Choroid plexus epithelial cell (primary cell): Measurements from ENCODE around the gene APBB2.
A peak's percentile ranks its signal among the peaks of the same experiment; 100 is the strongest.
"Not testable (repeated sequence)": the region's sequence is repeated elsewhere in the genome, so short reads cannot be mapped to it uniquely, and the experiment has no call there.

ENCODE experiments used
- DNase-seq: peaks from one replicate; pipeline ENCODE4 v3.0.0-alpha.2; 2010; ENCODE audit warnings: low read depth
- H3K4me3 ChIP-seq: 2 replicates; pipeline ENCODE4 v1.5.1; 2011; ENCODE audit warnings: low read depth, mild to moderate bottlenecking, control low read depth, low read length, moderate library complexity
- CTCF ChIP-seq: conservative IDR thresholded peaks from 2 replicates; pipeline ENCODE4 v1.5.1; 2011; ENCODE audit warnings: low read depth, mild to moderate bottlenecking, control low read depth, inconsistent platforms, low read length, moderate library complexity

The APBB2 gene

DNA sequence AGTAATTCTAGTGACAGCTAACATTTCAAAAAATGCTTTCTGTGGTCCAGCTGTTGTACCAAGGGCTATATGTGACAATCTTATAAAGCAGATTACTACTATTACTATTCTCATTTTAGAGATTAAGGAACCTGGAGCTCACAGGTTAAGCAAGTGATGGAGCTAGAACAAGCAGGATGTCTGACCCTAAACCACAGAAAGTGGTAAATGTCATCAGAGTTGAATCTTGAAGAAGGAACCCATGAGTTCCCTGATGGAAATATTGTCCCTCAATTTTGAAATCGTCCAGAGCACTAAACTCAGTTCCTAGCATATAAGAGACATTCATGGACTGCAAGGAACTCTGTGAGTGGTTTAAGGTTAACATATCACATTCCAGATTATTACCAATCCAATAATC lies 214.0 kb downstream of the APBB2 start:
- no peak overlapping the region for H3K4me3 ChIP-seq
- TF ChIP-seq CTCF, result no peak
- DNase-seq, result no peak

DNA sequence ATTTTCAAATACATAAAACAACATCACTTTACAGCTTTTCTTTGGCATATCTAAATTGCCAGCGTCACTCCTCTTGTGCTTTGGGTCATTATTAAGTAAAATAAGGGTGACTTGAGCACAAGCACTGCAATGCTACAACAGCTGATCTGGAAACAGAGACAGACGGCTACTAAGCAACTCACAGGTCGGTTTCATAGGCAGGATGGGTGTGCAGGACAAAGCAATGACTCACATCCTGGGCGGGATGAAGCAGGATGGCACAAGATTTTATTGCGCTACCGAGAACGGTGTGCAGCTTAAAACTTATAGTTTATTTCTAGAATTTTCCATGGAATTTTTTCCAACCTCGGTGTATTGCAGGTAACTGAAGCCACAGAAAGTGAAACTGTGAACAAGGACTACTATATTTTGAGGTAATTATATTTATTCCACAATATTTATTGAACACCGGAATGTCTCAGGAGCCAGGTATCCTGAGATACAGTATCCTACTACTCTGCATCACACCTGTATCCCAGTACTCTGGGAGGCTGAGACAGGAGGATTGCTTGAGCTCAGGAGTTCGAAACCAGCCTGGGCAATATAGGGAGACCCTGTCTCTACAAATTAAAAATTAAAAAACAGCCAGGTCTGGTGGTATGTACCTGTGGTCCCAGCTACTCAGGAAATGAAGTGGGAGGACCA lies 215.5 kb downstream of the APBB2 start:
- no peak overlapping the region for H3K4me3 ChIP-seq
- no peak for TF ChIP-seq CTCF
- DNase-seq, result peak; percentile 91

DNA sequence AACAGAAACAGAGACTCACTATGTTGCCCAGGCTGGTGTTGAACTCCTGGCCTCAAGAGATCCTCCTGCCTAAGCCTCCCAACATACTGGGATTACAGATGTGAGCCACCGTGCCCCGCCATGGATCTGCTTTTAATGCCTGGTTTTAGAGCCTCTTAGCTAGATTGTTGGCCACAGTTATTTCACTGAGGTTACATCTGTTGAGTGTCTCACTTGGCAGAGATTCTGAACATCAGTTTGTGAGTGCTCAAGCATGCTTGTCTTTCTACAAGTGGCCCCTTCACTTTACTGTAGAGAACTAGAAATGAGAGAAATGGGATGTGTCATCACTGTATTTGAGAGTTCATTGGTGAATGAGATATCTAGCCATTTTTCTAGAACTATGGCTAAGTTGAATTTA lies 218.5 kb downstream of the APBB2 start:
- peak; percentile 76 for DNase-seq
- TF ChIP-seq CTCF, result no peak
- H3K4me3 ChIP-seq, result no peak overlapping the region

GRCh38 chr4:40994321-40994720 lies 220.0 kb downstream of the APBB2 start:
- peak; percentile 26 for DNase-seq
- H3K4me3 ChIP-seq, result not testable (repeated sequence)

DNA sequence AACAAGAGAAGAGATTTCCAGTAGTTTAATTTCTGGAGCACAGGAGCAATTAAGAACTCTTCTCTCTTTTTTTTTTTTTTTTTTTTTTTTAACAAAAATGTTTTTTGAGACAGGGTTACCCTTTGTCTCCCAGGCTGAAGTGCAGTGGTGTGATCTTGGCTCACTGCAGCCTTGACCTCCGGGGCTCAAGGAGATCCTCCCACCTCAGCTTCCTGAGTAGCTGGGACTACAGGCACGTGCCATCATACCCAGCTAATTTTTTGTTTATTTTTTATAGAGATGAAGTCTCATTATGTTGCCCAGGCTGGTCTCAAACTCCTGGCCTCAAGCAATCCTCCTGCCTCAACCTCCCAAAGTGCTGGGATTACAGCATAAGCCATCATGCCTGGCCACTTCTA lies 221.0 kb downstream of the APBB2 start:
- not testable (repeated sequence) for DNase-seq

DNA sequence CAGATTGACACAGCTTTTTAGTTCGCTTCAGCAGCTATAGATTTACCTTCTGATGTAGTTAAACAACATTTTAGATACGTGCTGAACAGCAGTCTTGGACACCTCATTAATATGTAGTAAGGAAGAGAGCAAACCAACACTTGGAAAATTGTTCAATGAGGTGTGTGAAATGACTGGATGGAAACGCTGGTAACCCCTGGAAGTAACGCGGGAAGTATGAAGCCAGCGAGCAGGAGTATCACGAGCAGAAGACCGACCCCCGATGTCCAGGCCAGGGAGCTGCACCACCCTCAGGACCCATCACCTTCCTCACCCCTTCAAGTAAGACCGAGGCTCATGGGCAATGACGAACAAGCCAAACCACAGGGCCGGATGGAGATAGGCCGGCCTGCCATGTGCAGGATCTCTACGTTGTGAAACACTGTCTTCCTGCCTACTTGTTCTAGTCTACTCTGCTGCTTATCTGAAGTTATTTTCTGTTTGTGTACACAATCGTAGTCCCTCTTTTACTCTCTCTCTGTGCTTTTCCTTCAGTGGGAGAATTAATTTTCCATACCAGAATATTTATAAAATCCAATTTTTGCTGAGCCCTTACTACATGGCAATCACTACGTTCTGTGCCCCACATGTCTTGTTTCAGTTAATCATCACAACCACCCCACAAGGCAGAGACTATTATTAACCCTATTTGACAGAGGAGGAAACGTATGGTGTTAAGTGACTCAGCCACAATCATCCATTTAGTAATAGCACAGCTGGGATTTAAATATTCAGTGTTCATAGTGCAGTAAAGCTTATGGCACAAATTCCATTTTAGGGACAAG lies 221.7 kb downstream of the APBB2 start:
- peak; percentile 93 for DNase-seq
- H3K4me3 ChIP-seq, result no peak overlapping the region
- no peak for TF ChIP-seq CTCF

More for the DNA sequence above, 221.0 kb downstream of the APBB2 start:
- H3K4me3 ChIP-seq, result not testable (repeated sequence)

DNA sequence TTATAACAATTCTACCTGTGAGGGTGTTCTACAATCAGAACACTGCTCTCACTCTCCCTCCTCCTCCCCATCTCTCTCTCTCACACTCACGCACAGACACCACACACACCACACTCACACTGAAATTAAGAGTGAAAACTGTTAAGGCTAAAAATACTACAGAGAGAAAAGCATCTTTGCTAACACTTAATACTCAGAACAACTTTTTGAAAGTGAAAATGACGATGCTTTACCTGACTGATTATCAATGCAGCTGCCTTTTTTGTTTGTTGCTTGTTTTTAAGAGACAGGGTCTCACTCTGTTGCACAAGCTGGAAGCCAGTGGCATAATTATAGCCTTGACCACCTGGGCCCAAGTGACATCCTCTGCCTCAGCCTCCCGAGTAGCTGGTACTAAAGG lies 222.4 kb downstream of the APBB2 start:
- peak; percentile 30 for DNase-seq
- TF ChIP-seq CTCF, result no peak
- no peak overlapping the region for H3K4me3 ChIP-seq

GRCh38 chr4:40990899-40991265 lies 223.5 kb downstream of the APBB2 start:
- TF ChIP-seq CTCF, result no peak
- no peak for DNase-seq
- no peak overlapping the region for H3K4me3 ChIP-seq
